HEK293 (cell line): Measurements from ENCODE around the gene PSMC4.

Source experiments
- KLF9 ChIP-seq: fragments of 450-650 bp; formaldehyde crosslinking; IDR thresholded peaks from 2 replicates; pipeline ENCODE4 v1.5.1; 2016; ENCODE audit warnings: missing biosample characterization, missing genetic modification characterization, low read depth
- SP3 ChIP-seq: fragments of 450-650 bp; formaldehyde crosslinking; IDR thresholded peaks from 2 replicates; pipeline ENCODE4 v1.5.1; 2016; ENCODE audit warnings: missing biosample characterization, missing genetic modification characterization
- TRIM28 ChIP-seq: IDR thresholded peaks from 2 replicates; pipeline ENCODE4 v1.6.1; 2011; ENCODE audit warnings: low read length, control low read depth, borderline replicate concordance
- ZEB2 ChIP-seq: fragments of 450-650 bp; formaldehyde crosslinking; IDR thresholded peaks from 2 replicates; pipeline ENCODE4 v1.5.1; 2016; ENCODE audit warnings: missing biosample characterization, missing genetic modification characterization
- ZNF112 ChIP-seq: fragments of 450-650 bp; formaldehyde crosslinking; IDR thresholded peaks from 2 replicates; pipeline ENCODE4 v1.5.0; 2017; ENCODE audit warnings: missing biosample characterization, missing genetic modification characterization
- ZNF133 ChIP-seq: fragments of 450-650 bp; formaldehyde crosslinking; IDR thresholded peaks from 2 replicates; pipeline ENCODE4 v1.5.1; 2016; ENCODE audit warnings: missing biosample characterization, missing genetic modification characterization
- ZNF140 ChIP-seq: fragments of 450-650 bp; formaldehyde crosslinking; IDR thresholded peaks from 2 replicates; pipeline ENCODE4 v1.5.1; 2016; ENCODE audit warnings: missing biosample characterization, missing genetic modification characterization
- ZNF146 ChIP-seq: fragments of 450-650 bp; formaldehyde crosslinking; IDR thresholded peaks from 2 replicates; pipeline ENCODE4 v1.5.1; 2016; ENCODE audit warnings: missing biosample characterization, missing genetic modification characterization
- ZNF239 ChIP-seq: fragments of 450-650 bp; formaldehyde crosslinking; IDR thresholded peaks from 2 replicates; pipeline ENCODE4 v1.5.1; 2016; ENCODE audit warnings: missing biosample characterization, missing genetic modification characterization
- ZNF266 ChIP-seq: fragments of 450-650 bp; formaldehyde crosslinking; IDR thresholded peaks from 2 replicates; pipeline ENCODE4 v1.5.1; 2016; ENCODE audit warnings: missing biosample characterization, missing genetic modification characterization, low read depth
- ZNF274 ChIP-seq, 2 experiments: fragments of 200-500 bp in 1 of 2; fragments of 450-650 bp in 1 of 2; sonication (Bioruptor generic) in 1 of 2; formaldehyde crosslinking in 1 of 2; IDR thresholded peaks; 2 replicates each; pipeline versions ENCODE4 v1.5.1 to v1.6.1; 2014 to 2016; ENCODE audit warnings: borderline replicate concordance in 1 of 2, inconsistent platforms in 1 of 2, low read length in 1 of 2, missing biosample characterization in 1 of 2, missing genetic modification characterization in 1 of 2
- ZNF433 ChIP-seq: fragments of 450-650 bp; formaldehyde crosslinking; IDR thresholded peaks from 2 replicates; pipeline ENCODE4 v1.5.1; 2016; ENCODE audit warnings: missing biosample characterization, missing genetic modification characterization, low read depth
- ZNF629 ChIP-seq: fragments of 450-650 bp; formaldehyde crosslinking; IDR thresholded peaks from 2 replicates; pipeline ENCODE4 v1.5.1; 2017; ENCODE audit warnings: missing biosample characterization, missing genetic modification characterization
- ZNF792 ChIP-seq: fragments of 450-650 bp; formaldehyde crosslinking; IDR thresholded peaks from 2 replicates; pipeline ENCODE4 v1.5.1; 2016; ENCODE audit warnings: missing biosample characterization, missing genetic modification characterization
- TF ChIP-seq, protein P1 (sequence below): fragments of 450-650 bp; IDR thresholded peaks from 2 replicates; pipeline ENCODE4 v1.5.1; 2018; ENCODE audit warnings: missing biosample characterization, mild to moderate bottlenecking, missing genetic modification characterization
- TF ChIP-seq, protein P2 (sequence below): fragments of 450-650 bp; formaldehyde crosslinking; IDR thresholded peaks from 2 replicates; pipeline ENCODE4 v1.5.0; 2017; ENCODE audit warnings: missing biosample characterization, missing genetic modification characterization, borderline replicate concordance
- TF ChIP-seq, protein P3 (sequence below): fragments of 450-650 bp; formaldehyde crosslinking; IDR thresholded peaks from 2 replicates; pipeline ENCODE4 v1.5.1; 2016; ENCODE audit warnings: missing biosample characterization, missing genetic modification characterization
- TF ChIP-seq, protein P4 (sequence below): fragments of 450-650 bp; formaldehyde crosslinking; optimal IDR thresholded peaks from 2 replicates; pipeline ENCODE3; 2016; ENCODE audit warnings: missing biosample characterization, mild to moderate bottlenecking, missing genetic modification characterization
- TF ChIP-seq, protein P5 (sequence below): sonication (generic); formaldehyde crosslinking; IDR thresholded peaks from 2 replicates; pipeline ENCODE4 v1.8.1; 2022; ENCODE audit warnings: mild to moderate bottlenecking, moderate library complexity, missing genetic modification reagents
- TF ChIP-seq, protein P6 (sequence below): fragments of 450-650 bp; IDR thresholded peaks from 2 replicates; pipeline ENCODE4 v1.5.1; 2018; ENCODE audit warnings: missing biosample characterization, missing genetic modification characterization
- TF ChIP-seq, protein P7 (sequence below): fragments of 450-650 bp; formaldehyde crosslinking; IDR thresholded peaks from 2 replicates; pipeline ENCODE4 v1.5.1; 2016; ENCODE audit warnings: missing biosample characterization, missing genetic modification characterization

The PSMC4 gene

DNA sequence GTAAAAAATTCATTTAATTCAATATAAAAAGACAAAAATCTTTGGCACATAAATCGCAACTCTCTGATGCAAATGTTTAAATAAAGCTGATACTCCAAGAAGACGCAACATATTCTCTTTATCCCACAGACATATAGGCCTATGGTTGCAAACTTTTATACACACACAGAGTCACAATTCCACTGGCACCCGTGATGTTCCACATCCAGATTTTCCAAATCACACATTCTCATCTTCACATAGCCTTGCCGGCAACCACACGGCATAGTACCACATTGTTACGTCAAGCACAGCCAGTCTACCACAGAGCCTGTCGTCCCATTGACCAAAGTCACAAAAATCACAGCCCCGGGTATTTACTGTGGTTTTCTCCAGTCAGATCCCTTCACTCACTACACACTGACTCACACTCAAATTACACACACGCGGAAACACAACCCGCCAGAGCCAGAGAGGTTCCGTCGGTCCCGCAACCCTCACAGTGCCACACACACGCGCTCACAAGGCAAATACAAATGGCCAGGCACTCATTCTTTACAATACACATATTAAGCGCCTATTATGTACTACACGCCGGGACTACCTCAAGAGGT lies 25.3 kb downstream of the PSMC4 start (continued):
- TF ChIP-seq ZEB2 (tag by site-specific recombination) (no peak), KLF9 (tag by site-specific recombination) (0 out of 2 replicates have a peak, but pooled peaks have one; percentile 21), SP3 (tag by site-specific recombination) (no peak), TRIM28 (no peak), ZNF112 (tag by site-specific recombination) (no peak), ZNF266 (tag by site-specific recombination) (no peak), ZNF133 (tag by site-specific recombination) (no peak; the same call in 1 of the 2 replicates), ZNF146 (tag by site-specific recombination) (no peak), ZNF792 (tag by site-specific recombination) (peak; percentile 100), ZNF433 (no peak), ZNF629 (peak; percentile 96), ZNF140 (no peak), ZNF239 (tag by site-specific recombination) (peak; percentile 68; the same call in 1 of the 2 replicates), ZNF274 (IDR thresholded peaks at IDR 0.05; ENCODE audit: low read length) (no peak), ZNF274 (tag by site-specific recombination; IDR thresholded peaks at IDR 0.05; ENCODE audit: borderline replicate concordance) (no peak)
- TF ChIP-seq, protein P1, sequence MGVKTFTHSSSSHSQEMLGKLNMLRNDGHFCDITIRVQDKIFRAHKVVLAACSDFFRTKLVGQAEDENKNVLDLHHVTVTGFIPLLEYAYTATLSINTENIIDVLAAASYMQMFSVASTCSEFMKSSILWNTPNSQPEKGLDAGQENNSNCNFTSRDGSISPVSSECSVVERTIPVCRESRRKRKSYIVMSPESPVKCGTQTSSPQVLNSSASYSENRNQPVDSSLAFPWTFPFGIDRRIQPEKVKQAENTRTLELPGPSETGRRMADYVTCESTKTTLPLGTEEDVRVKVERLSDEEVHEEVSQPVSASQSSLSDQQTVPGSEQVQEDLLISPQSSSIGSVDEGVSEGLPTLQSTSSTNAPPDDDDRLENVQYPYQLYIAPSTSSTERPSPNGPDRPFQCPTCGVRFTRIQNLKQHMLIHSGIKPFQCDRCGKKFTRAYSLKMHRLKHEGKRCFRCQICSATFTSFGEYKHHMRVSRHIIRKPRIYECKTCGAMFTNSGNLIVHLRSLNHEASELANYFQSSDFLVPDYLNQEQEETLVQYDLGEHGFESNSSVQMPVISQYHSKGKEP (tag by site-specific recombination): 0 out of 2 replicates have a peak, but pooled peaks have one; percentile 33
- TF ChIP-seq, protein P2, sequence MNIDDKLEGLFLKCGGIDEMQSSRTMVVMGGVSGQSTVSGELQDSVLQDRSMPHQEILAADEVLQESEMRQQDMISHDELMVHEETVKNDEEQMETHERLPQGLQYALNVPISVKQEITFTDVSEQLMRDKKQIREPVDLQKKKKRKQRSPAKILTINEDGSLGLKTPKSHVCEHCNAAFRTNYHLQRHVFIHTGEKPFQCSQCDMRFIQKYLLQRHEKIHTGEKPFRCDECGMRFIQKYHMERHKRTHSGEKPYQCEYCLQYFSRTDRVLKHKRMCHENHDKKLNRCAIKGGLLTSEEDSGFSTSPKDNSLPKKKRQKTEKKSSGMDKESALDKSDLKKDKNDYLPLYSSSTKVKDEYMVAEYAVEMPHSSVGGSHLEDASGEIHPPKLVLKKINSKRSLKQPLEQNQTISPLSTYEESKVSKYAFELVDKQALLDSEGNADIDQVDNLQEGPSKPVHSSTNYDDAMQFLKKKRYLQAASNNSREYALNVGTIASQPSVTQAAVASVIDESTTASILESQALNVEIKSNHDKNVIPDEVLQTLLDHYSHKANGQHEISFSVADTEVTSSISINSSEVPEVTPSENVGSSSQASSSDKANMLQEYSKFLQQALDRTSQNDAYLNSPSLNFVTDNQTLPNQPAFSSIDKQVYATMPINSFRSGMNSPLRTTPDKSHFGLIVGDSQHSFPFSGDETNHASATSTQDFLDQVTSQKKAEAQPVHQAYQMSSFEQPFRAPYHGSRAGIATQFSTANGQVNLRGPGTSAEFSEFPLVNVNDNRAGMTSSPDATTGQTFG (tag by site-specific recombination): no peak; the same call in 1 of the 2 replicates
- TF ChIP-seq, protein P3, sequence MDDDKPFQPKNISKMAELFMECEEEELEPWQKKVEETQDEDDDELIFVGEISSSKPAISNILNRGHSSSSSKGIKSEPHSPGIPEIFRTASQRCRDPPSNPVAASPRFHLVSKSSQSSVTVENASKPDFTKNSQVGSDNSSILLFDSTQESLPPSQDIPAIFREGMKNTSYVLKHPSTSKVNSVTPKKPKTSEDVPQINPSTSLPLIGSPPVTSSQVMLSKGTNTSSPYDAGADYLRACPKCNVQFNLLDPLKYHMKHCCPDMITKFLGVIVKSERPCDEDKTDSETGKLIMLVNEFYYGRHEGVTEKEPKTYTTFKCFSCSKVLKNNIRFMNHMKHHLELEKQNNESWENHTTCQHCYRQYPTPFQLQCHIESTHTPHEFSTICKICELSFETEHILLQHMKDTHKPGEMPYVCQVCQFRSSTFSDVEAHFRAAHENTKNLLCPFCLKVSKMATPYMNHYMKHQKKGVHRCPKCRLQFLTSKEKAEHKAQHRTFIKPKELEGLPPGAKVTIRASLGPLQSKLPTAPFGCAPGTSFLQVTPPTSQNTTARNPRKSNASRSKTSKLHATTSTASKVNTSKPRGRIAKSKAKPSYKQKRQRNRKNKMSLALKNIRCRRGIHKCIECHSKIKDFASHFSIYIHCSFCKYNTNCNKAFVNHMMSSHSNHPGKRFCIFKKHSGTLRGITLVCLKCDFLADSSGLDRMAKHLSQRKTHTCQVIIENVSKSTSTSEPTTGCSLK (tag by site-specific recombination): peak; percentile 86; the same call in 1 of the 2 replicates
- TF ChIP-seq, protein P4, sequence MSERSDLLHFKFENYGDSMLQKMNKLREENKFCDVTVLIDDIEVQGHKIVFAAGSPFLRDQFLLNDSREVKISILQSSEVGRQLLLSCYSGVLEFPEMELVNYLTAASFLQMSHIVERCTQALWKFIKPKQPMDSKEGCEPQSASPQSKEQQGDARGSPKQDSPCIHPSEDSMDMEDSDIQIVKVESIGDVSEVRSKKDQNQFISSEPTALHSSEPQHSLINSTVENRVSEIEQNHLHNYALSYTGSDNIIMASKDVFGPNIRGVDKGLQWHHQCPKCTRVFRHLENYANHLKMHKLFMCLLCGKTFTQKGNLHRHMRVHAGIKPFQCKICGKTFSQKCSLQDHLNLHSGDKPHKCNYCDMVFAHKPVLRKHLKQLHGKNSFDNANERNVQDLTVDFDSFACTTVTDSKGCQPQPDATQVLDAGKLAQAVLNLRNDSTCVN (tag by site-specific recombination): no peak
- TF ChIP-seq, protein P5, sequence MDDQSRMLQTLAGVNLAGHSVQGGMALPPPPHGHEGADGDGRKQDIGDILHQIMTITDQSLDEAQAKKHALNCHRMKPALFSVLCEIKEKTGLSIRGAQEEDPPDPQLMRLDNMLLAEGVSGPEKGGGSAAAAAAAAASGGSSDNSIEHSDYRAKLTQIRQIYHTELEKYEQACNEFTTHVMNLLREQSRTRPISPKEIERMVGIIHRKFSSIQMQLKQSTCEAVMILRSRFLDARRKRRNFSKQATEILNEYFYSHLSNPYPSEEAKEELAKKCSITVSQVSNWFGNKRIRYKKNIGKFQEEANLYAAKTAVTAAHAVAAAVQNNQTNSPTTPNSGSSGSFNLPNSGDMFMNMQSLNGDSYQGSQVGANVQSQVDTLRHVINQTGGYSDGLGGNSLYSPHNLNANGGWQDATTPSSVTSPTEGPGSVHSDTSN (CRISPR knock-in tag): no peak
- TF ChIP-seq, protein P6, sequence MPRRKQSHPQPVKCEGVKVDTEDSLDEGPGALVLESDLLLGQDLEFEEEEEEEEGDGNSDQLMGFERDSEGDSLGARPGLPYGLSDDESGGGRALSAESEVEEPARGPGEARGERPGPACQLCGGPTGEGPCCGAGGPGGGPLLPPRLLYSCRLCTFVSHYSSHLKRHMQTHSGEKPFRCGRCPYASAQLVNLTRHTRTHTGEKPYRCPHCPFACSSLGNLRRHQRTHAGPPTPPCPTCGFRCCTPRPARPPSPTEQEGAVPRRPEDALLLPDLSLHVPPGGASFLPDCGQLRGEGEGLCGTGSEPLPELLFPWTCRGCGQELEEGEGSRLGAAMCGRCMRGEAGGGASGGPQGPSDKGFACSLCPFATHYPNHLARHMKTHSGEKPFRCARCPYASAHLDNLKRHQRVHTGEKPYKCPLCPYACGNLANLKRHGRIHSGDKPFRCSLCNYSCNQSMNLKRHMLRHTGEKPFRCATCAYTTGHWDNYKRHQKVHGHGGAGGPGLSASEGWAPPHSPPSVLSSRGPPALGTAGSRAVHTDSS (tag by site-specific recombination): peak; percentile 39; the same call in 1 of the 2 replicates
- TF ChIP-seq, protein P7, sequence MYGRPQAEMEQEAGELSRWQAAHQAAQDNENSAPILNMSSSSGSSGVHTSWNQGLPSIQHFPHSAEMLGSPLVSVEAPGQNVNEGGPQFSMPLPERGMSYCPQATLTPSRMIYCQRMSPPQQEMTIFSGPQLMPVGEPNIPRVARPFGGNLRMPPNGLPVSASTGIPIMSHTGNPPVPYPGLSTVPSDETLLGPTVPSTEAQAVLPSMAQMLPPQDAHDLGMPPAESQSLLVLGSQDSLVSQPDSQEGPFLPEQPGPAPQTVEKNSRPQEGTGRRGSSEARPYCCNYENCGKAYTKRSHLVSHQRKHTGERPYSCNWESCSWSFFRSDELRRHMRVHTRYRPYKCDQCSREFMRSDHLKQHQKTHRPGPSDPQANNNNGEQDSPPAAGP (tag by site-specific recombination): peak; percentile 52
